ENCODE results near the gene MAMLD1. TPM values are rescaled to one million over a fixed set of nuclear protein-coding genes. Genes with fewer than 3 reads are reported as not detected.
A peak's percentile ranks its signal among the peaks of the same experiment; 100 is the strongest.

Gene MAMLD1
- total RNA-seq, 2 donors from 2014 or later = 3.4 to 5.6 TPM

- intact Hi-C loops (cut with DNase I) = no loop called here
- Histone ChIP-seq H3K36me3 (replicated peaks in 1 of 2; ENCODE audit: insufficient read depth in 1 of 2, low read depth in 2 of 2) (no peaks in the 10 kb centered on the region), H3K4me3 (no peak overlapping the region), H3K27me3 (no peaks in the 10 kb centered on the region), H3K4me1 (peaks cover 19% of the 10 kb centered on the region), H3K9me3 (no peaks in the 10 kb centered on the region), H3K27ac (no peak overlapping the region)
- no peak for ATAC-seq
- 69 to 83% methylated on average over 8 of the region's 9 CpGs for WGBS, 2 donors
- DNase-seq = no peak
- TF ChIP-seq CTCF (IDR thresholded peaks at IDR 0.05) (no peak), POLR2A (IDR thresholded peaks at IDR 0.05) (no peak)
Measured at GRCh38 chrX:150546711-150547153, 183.6 kb downstream of the MAMLD1 start.

- TF ChIP-seq POLR2A (IDR thresholded peaks at IDR 0.05) (peak in 2 of 3 donors; percentile 45 to 48), CTCF (IDR thresholded peaks at IDR 0.05) (no peak)
- H3K27ac ChIP-seq = peak overlapping the region; percentile 46 to 81 (median 78)
- H3K36me3 ChIP-seq (replicated peaks in 1 of 2; ENCODE audit: insufficient read depth in 1 of 2, low read depth in 2 of 2) = no peaks in the 10 kb centered on the region
- no peaks in the 10 kb centered on the region for H3K9me3 ChIP-seq
- DNase-seq (peak; percentile 60 to 72 (median 66)), ATAC-seq (peak; percentile 95)
- intact Hi-C loops (cut with DNase I) = no loop called here
- no peak overlapping the region for H3K4me3 ChIP-seq
- WGBS, 2 donors = 5% methylated on average over 6 to 14 of the region's 54 CpGs
- no peaks in the 10 kb centered on the region for H3K27me3 ChIP-seq
- H3K4me1 ChIP-seq = peaks cover 19% of the 10 kb centered on the region
Measured at GRCh38 chrX:150547375-150548115, 184.4 kb downstream of the MAMLD1 start.

GRCh38 chrX:150548251-150548650 lies 185.1 kb downstream of the MAMLD1 start:
- intact Hi-C loops (cut with DNase I) = no loop called here
- DNase-seq (no peak), ATAC-seq (peak; percentile 8)
- H3K9me3 ChIP-seq = no peaks in the 10 kb centered on the region
- H3K27me3 ChIP-seq = no peaks in the 10 kb centered on the region
- H3K27ac ChIP-seq = peak overlapping the region in 3 of 4 donors; percentile 76 to 81 (median 80)
- H3K4me3 ChIP-seq = no peak overlapping the region
- H3K36me3 ChIP-seq (replicated peaks in 1 of 2; ENCODE audit: insufficient read depth in 1 of 2, low read depth in 2 of 2) = no peaks in the 10 kb centered on the region
- WGBS, 2 donors = 33 to 60% methylated on average over 3 to 4 of the region's 4 CpGs
- no peak for TF ChIP-seq POLR2A (IDR thresholded peaks at IDR 0.05)
- no peak for TF ChIP-seq CTCF (IDR thresholded peaks at IDR 0.05)
- H3K4me1 ChIP-seq = peaks cover 19% of the 10 kb centered on the region

- no peak for DNase-seq
- WGBS, 2 donors = 93% methylated on average over 2 of the region's 2 CpGs
Measured at GRCh38 chrX:150548684-150549083, 185.6 kb downstream of the MAMLD1 start.

More at GRCh38 chrX:150548684-150549083, 185.6 kb downstream of the MAMLD1 start:
- no peak for TF ChIP-seq CTCF (IDR thresholded peaks at IDR 0.05)
- TF ChIP-seq POLR2A (IDR thresholded peaks at IDR 0.05) = no peak
- H3K4me1 ChIP-seq = peaks cover 19% of the 10 kb centered on the region
- H3K27me3 ChIP-seq = no peaks in the 10 kb centered on the region
- H3K27ac ChIP-seq = no peak overlapping the region
- no peaks in the 10 kb centered on the region for H3K9me3 ChIP-seq
- ATAC-seq = no peak
- intact Hi-C loops (cut with DNase I) = no loop called here
- no peaks in the 10 kb centered on the region for H3K36me3 ChIP-seq (replicated peaks in 1 of 2; ENCODE audit: insufficient read depth in 1 of 2, low read depth in 2 of 2)
- H3K4me3 ChIP-seq = no peak overlapping the region

Data from body of pancreas (tissue), 4 donors.